Neural crest cell (in vitro differentiated cells): ENCODE data around the gene ACSL3. TPM values are rescaled to one million over a fixed set of nuclear protein-coding genes. Genes with fewer than 3 reads are reported as not detected.

Experiments
- DNase-seq: peaks from one replicate; pipeline ENCODE4 v3.0.0; 2021; ENCODE audit warnings: low read depth, mixed read lengths, low spot score
- H3K27ac Mint-ChIP-seq: one replicate; pipeline ENCODE4 v1.8.0; 2021; ENCODE audit warnings: mild to moderate bottlenecking, mixed read lengths; ENCODE audit not compliant: unreplicated experiment
- H3K27me3 Mint-ChIP-seq: 2 replicates; pipeline ENCODE4 v1.8.0; 2021; ENCODE audit warnings: low read depth, mild to moderate bottlenecking, mixed read lengths
- H3K36me3 Mint-ChIP-seq: 2 replicates; pipeline ENCODE4 v1.8.0; 2021; ENCODE audit warnings: low read depth, mild to moderate bottlenecking, mixed read lengths
- H3K4me1 Mint-ChIP-seq: 2 replicates; pipeline ENCODE4 v1.8.0; 2021; ENCODE audit warnings: mixed read lengths
- H3K4me3 Mint-ChIP-seq: one replicate; pipeline ENCODE4 v1.8.0; 2021; ENCODE audit warnings: mild to moderate bottlenecking, mixed read lengths
- H3K9me3 Mint-ChIP-seq: 2 replicates; pipeline ENCODE4 v1.8.0; 2021; ENCODE audit warnings: mixed read lengths
- total RNA-seq: library from RNA; stranded (reverse); gene quantifications from 2 replicates; pipeline ENCODE4 v1.2.1, GENCODE V29; 2021
- TF ChIP-seq, protein P1 (sequence below): fragments of 200-600 bp; sonication (generic); conservative IDR thresholded peaks from 2 replicates; pipeline ENCODE4 v1.5.0; 2021; ENCODE audit warnings: antibody characterized with exemption, mild to moderate bottlenecking

ACSL3 gene
- total RNA-seq, 1 donor from 2014 or later, result 89.5 TPM

DNA sequence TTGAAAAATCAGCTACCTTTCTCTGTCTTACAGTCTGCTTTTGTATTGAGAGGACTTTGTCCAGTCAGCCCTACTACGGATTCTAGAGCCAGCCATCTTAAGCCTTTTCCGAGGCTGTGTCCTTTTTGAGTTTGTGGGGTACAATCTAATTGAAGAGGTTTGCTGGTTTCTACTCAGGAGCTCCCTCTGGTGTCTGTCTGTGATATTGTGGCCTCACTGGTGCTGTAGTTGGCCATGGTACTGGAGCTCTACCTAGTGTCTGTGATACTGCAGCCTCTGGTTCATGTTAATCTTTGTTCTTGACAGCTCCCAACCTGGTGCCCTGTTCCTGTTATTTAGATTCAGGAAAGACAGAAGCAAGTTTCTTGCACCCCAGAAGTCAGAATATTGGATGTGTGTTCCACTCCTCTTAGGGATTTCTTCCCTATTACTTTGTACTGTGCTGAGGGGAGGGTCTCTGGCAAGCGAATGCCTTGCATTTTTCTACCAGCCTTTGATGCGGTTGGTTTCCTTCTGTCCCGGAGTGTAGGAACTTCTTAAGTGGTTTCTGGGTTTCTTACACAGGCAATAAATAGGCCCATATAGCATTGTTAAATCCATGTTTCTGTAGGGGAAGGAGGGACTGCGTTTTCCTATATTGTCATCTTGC lies 78.5 kb downstream of the ACSL3 start:
- DNase-seq, result peak; percentile 80
- H3K27me3 Mint-ChIP-seq, result no peaks in the 10 kb centered on the region
- peaks cover 4% of the 10 kb centered on the region for H3K4me1 Mint-ChIP-seq
- no peak overlapping the region for H3K27ac Mint-ChIP-seq
- H3K9me3 Mint-ChIP-seq, result peaks cover 10% of the 10 kb centered on the region
- TF ChIP-seq, protein P1, sequence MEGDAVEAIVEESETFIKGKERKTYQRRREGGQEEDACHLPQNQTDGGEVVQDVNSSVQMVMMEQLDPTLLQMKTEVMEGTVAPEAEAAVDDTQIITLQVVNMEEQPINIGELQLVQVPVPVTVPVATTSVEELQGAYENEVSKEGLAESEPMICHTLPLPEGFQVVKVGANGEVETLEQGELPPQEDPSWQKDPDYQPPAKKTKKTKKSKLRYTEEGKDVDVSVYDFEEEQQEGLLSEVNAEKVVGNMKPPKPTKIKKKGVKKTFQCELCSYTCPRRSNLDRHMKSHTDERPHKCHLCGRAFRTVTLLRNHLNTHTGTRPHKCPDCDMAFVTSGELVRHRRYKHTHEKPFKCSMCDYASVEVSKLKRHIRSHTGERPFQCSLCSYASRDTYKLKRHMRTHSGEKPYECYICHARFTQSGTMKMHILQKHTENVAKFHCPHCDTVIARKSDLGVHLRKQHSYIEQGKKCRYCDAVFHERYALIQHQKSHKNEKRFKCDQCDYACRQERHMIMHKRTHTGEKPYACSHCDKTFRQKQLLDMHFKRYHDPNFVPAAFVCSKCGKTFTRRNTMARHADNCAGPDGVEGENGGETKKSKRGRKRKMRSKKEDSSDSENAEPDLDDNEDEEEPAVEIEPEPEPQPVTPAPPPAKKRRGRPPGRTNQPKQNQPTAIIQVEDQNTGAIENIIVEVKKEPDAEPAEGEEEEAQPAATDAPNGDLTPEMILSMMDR, result peak; percentile 78
- H3K36me3 Mint-ChIP-seq, result peaks cover 28% of the 10 kb centered on the region
- H3K4me3 Mint-ChIP-seq, result no peak overlapping the region

DNA sequence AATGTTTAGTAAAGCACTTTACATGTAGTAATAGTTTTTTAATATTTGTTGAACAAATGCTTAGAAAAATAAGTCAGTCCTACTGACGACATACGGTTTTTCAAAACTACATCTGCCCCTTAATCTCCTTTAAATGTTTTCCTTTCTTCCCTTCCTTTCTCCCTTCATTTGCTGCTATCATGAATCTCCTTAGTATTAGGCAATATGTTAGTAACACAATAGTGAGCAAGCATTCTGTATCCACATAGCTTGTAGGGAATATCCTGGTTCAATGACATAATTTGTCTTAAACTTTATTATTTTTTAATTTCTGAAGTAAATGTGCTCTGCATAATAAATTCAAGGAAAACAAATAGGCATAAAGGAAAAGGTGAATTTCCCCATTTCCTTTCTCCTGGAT lies 79.1 kb downstream of the ACSL3 start:
- no peak overlapping the region for H3K4me3 Mint-ChIP-seq
- peaks cover 23% of the 10 kb centered on the region for H3K36me3 Mint-ChIP-seq
- no peaks in the 10 kb centered on the region for H3K27me3 Mint-ChIP-seq
- peaks cover 4% of the 10 kb centered on the region for H3K4me1 Mint-ChIP-seq
- H3K9me3 Mint-ChIP-seq, result peaks cover 10% of the 10 kb centered on the region
- TF ChIP-seq, protein P1, result no peak
- H3K27ac Mint-ChIP-seq, result no peak overlapping the region
- DNase-seq, result no peak

- peaks cover 10% of the 10 kb centered on the region for H3K9me3 Mint-ChIP-seq
- H3K36me3 Mint-ChIP-seq, result peaks cover 15% of the 10 kb centered on the region
These were observed 80.7 kb downstream of the ACSL3 start for GRCh38 chr2:222941510-222942032.

GRCh38 chr2:222942561-222942960 lies 81.7 kb downstream of the ACSL3 start:
- Mint-ChIP-seq H3K4me3 (no peak overlapping the region), H3K27ac (no peak overlapping the region), H3K4me1 (peaks cover 4% of the 10 kb centered on the region), H3K36me3 (peaks cover 7% of the 10 kb centered on the region), H3K9me3 (peaks cover 5% of the 10 kb centered on the region), H3K27me3 (no peaks in the 10 kb centered on the region)
- TF ChIP-seq, protein P1, result no peak
- DNase-seq, result no peak

More at GRCh38 chr2:222941510-222942032, 80.7 kb downstream of the ACSL3 start:
- H3K4me3 Mint-ChIP-seq, result no peak overlapping the region
- H3K27me3 Mint-ChIP-seq, result no peaks in the 10 kb centered on the region
- no peak overlapping the region for H3K27ac Mint-ChIP-seq
- DNase-seq, result no peak
- peaks cover 4% of the 10 kb centered on the region for H3K4me1 Mint-ChIP-seq
- TF ChIP-seq, protein P1, result no peak

DNA sequence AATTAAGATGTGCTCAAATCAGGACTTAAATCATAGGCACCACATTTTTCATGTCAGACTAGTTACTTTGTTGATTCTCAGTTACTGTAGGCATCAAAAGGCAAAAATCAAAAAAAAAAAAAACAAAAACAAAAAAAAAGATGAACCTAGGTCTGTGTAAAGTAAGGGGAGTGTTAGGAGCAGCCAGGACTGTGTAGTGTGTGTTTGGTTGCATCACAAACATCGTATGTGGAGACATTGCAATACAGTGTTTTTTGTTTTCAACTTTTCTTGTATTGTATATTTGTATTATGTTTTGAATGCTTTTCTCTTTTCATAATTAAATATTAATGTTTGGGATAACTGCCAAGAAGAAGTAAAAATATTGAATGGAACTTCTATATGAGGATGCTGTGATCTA lies 82.1 kb downstream of the ACSL3 start:
- Mint-ChIP-seq H3K4me3 (no peak overlapping the region), H3K27ac (peak overlapping the region; percentile 22), H3K36me3 (peaks cover 4% of the 10 kb centered on the region), H3K27me3 (no peaks in the 10 kb centered on the region), H3K9me3 (peaks cover 2% of the 10 kb centered on the region), H3K4me1 (peaks cover 4% of the 10 kb centered on the region)
- no peak for DNase-seq
- TF ChIP-seq, protein P1, result no peak
